ENCODE measurements around the gene ARG2.

DNA sequence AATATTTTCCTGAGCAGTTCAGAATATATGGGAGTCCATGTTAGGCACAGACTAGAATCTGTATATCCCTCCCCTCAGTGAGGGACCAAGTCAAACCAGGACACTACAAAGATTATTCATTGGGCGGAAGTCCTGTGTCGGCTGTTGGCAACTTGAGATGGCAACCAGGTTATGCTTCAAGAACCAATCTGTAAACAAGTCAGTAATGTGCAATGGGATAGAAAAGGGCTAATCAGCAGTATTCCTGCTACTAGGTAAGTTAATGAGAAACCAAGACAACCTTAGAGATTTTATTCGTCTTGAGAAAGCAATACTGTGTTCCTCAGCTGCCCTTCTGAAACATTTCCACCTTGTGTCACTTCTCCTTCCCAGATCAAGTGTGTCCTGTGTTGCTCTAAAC is 26.4 kb downstream of the ARG2 start:
- no peak for TF ChIP-seq POLR2AphosphoS5 (IDR thresholded peaks at IDR 0.05)
- no peak for TF ChIP-seq CTCF (IDR thresholded peaks at IDR 0.05; ENCODE audit: poor library complexity, severe bottlenecking)

Measured in neural cell (in vitro differentiated cells).